ENCODE results near the gene SPOPL.

GRCh38 chr2:138600732-138601457 is 99.3 kb downstream of the SPOPL start:
- TF ChIP-seq CTCF (conservative IDR thresholded peaks at IDR 0.05 in 1 of 2, IDR thresholded peaks at IDR 0.05 in 1 of 2; ENCODE audit: low read depth in 1 of 2, low read length in 2 of 2) (no peak), EZH2 (IDR thresholded peaks at IDR 0.05; ENCODE audit: low read length, missing control alignments) (no peak)

Data from fibroblast of lung (primary cell).